ENCODE data around the gene STARD3NL. TPM values are rescaled to one million over a fixed set of nuclear protein-coding genes. Genes with fewer than 3 reads are reported as not detected.

STARD3NL gene
- total RNA-seq, 2 donors from 2014 or later: 25.4 to 25.5 TPM

DNA sequence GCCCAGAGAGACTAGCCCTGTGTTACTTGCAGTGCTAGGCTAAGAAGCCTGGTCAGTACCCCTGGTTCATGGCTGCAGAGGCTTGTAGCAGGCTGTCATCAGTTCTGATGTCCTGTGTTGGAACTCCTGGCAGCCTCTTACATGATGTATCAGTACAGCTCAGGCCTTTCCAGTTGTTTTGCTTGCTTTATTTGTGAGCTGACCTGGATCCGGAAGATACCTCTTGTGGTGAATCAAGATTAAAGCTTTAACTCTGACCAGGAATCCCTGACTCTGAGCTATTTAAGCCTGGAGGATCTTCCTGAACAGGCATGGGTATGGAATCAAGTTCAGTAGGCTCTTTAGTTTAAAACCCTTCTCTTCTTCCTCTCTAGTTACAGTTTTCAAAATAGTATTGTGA, 4.4 kb downstream of the STARD3NL start:
- H3K36me3 ChIP-seq: no peaks in the 10 kb centered on the region
- H3K9ac ChIP-seq (ENCODE audit: low read depth in 2 of 2, low read length in 2 of 2): no peak overlapping the region
- no peaks in the 10 kb centered on the region for H3K9me3 ChIP-seq
- intact Hi-C loops (cut with DNase I): no loop called here
- TF ChIP-seq, protein P1, sequence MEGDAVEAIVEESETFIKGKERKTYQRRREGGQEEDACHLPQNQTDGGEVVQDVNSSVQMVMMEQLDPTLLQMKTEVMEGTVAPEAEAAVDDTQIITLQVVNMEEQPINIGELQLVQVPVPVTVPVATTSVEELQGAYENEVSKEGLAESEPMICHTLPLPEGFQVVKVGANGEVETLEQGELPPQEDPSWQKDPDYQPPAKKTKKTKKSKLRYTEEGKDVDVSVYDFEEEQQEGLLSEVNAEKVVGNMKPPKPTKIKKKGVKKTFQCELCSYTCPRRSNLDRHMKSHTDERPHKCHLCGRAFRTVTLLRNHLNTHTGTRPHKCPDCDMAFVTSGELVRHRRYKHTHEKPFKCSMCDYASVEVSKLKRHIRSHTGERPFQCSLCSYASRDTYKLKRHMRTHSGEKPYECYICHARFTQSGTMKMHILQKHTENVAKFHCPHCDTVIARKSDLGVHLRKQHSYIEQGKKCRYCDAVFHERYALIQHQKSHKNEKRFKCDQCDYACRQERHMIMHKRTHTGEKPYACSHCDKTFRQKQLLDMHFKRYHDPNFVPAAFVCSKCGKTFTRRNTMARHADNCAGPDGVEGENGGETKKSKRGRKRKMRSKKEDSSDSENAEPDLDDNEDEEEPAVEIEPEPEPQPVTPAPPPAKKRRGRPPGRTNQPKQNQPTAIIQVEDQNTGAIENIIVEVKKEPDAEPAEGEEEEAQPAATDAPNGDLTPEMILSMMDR (IDR thresholded peaks at IDR 0.05): no peak
- H3K4me3 ChIP-seq: no peak overlapping the region
- no peaks in the 10 kb centered on the region for H3K27me3 ChIP-seq
- DNase-seq: no peak
- H3K27ac ChIP-seq: no peak overlapping the region
- no peaks in the 10 kb centered on the region for H3K4me1 ChIP-seq

DNA sequence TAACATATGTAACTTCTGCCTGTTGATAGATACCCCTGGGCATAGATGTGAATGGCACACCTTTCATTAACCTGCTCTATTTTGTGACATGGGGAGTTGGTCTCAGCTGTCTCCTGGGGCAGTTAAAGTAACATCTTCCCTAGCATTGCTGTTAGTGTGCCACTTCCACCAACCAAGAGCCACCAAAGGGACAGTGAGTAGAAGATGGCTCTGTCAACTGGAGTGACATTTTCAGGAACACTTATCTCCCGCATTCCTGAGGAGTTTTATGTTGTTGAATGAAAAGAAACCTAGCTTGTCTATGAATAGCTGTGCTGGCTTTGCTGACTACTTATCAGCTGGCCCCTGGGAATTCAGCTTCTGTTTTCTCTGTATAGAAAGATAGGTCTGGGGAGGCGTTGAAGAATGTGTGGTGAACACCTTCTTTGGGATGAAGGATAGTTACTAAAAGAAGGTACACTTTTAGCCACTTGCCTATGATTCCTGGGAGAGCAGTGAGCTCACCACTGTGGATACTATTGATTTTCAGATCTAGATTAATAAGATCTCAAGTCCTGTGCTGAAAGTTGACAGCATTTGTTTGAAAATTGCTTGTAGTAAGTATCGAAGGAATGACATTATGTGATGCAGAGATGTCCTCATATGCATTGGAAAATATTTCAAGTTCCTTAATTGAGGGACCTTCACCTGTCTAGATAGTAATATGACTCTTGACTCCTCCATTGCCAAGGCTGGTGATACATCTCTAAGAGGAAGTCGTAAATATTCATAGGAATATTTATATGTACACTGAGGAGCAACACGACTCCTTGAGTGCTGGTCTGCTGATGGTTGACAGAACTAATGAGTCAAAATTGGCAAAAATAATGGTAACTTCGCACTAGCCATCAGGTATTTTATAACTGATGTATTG, 7.6 kb downstream of the STARD3NL start:
- TF ChIP-seq, protein P1 (IDR thresholded peaks at IDR 0.05): no peak
- no peaks in the 10 kb centered on the region for H3K4me1 ChIP-seq
- intact Hi-C loops (cut with DNase I): no loop called here
- no peaks in the 10 kb centered on the region for H3K27me3 ChIP-seq
- no peaks in the 10 kb centered on the region for H3K9me3 ChIP-seq
- no peaks in the 10 kb centered on the region for H3K36me3 ChIP-seq
- no peak overlapping the region for H3K9ac ChIP-seq (ENCODE audit: low read depth in 2 of 2, low read length in 2 of 2)
- no peak overlapping the region for H3K4me3 ChIP-seq
- no peak for DNase-seq
- no peak overlapping the region for H3K27ac ChIP-seq

DNA sequence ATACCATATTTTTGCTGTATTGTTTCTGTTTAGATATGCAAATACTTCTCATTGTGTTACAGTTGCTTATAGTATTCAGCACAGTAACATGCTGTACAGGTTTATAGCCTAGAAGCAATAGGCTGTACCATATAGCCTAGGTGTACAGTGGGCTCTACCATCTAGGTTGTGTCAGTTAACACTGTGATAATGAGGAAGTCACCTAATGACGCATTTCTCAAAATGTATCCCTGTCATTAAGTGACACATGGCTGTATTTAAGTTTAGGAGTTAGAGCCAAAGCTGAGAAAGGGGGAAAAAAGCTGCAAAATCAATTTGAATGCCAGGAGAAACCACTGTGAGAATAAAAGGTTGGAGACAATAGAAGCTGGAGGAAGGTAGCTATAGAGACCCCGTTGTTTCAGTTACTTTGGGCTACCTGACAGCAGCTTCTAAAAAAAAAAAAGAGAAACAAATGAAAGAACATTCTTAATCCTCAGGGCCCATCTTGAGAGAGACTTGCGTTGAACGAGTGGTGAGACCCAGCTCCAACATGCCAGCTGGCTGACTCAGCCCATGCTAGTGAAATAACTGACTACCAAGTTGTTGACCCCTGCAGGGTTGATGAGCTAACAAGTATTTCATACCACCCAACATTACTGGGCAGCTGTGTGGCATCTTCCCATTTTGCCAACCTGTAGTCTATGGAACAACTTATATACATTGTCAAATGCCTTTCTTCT, 8.7 kb downstream of the STARD3NL start:
- Histone ChIP-seq H3K4me1 (no peaks in the 10 kb centered on the region), H3K36me3 (no peaks in the 10 kb centered on the region), H3K4me3 (no peak overlapping the region), H3K9ac (ENCODE audit: low read depth in 2 of 2, low read length in 2 of 2) (no peak overlapping the region), H3K27ac (no peak overlapping the region), H3K27me3 (no peaks in the 10 kb centered on the region), H3K9me3 (no peaks in the 10 kb centered on the region)
- intact Hi-C loops (cut with DNase I): no loop called here
- no peak for DNase-seq
- TF ChIP-seq, protein P1 (IDR thresholded peaks at IDR 0.05): no peak

DNA sequence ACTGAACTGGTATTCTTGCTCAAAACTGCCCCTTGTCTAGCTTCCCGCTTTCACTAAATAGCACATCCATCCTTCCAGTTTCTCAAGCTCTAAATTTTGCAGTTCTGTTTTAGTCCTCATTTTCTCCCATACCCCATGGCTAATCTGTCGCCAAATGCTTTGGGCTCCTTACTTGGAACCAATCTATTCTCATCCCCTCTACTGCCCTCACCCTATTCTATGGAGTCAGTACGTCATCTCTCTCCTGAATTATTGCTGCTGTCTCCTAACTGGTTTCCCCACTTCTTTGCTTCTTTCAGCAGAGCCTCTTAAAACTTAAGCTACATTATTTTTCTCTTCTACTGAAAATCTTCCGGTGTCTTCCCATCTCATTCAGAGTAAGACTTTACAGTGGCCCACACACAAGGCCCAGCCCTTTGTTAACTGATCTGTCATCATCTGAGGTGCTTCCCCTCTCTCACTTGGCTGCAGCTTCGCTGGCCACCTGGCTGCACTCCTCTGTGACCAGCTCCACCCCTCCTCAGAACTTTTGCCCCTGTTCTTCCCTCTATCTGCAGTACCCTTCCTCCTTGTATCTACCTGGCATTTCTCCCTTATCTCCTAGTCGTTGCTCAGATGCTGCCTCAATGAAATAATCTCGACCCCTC, 9.9 kb downstream of the STARD3NL start:
- no peak for DNase-seq
- Histone ChIP-seq H3K4me1 (no peaks in the 10 kb centered on the region), H3K27me3 (no peaks in the 10 kb centered on the region), H3K9ac (ENCODE audit: low read depth in 2 of 2, low read length in 2 of 2) (no peak overlapping the region), H3K4me3 (no peak overlapping the region), H3K27ac (no peak overlapping the region), H3K36me3 (no peaks in the 10 kb centered on the region), H3K9me3 (no peaks in the 10 kb centered on the region)
- intact Hi-C loops (cut with DNase I): no loop called here
- TF ChIP-seq, protein P1 (IDR thresholded peaks at IDR 0.05): no peak

DNA sequence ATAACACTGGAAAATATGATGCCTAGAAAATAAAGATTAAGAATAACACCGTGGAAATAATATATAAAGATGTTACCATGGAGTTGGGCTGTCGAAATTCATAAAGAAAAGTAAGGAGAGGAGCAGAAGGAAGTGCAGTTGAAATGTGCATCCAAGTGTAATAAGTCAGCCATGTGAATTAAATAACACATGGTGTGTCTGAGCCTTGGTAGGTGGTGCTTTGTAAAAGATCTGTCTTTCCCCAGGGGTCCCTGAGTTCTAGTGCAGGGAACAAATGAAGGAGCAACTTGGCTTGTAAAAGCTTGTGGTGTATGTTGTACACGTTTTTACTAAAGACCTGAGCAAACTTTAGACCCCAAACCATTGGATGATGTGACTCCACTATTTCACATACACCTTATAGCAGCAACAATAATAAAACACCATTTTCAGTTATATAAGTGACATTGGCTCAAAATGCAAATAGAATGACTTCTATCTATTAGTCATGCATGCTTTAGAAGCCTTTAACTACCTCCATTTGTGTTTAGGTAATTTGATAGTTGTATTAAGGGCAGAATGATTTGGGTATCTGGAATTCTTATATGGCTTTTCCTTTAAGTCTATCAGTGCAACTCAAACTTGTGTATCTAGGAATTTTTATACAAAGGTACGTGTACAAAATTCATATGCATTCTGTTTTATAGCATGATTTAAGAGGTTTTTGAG, 11.3 kb downstream of the STARD3NL start:
- Histone ChIP-seq H3K27ac (no peak overlapping the region), H3K27me3 (no peaks in the 10 kb centered on the region), H3K9me3 (no peaks in the 10 kb centered on the region), H3K4me3 (no peak overlapping the region), H3K4me1 (no peaks in the 10 kb centered on the region), H3K9ac (ENCODE audit: low read depth in 2 of 2, low read length in 2 of 2) (no peak overlapping the region), H3K36me3 (no peaks in the 10 kb centered on the region)
- TF ChIP-seq, protein P1 (IDR thresholded peaks at IDR 0.05): no peak
- no peak for DNase-seq
- intact Hi-C loops (cut with DNase I): no loop called here
